Activated CD4-positive, alpha-beta T cell treated with anti-CD3 and anti-CD28 coated beads for 24 hours (primary cell): Measurements from ENCODE around the gene DUSP23.
A peak's percentile ranks its signal among the peaks of the same experiment; 100 is the strongest.

Experiments
- DNase-seq, 2 donors: peaks; one replicate each; pipeline ENCODE4 v3.0.0-alpha.2; 2020; ENCODE audit warnings: low read depth in 2 of 2

DUSP23 gene

DNA sequence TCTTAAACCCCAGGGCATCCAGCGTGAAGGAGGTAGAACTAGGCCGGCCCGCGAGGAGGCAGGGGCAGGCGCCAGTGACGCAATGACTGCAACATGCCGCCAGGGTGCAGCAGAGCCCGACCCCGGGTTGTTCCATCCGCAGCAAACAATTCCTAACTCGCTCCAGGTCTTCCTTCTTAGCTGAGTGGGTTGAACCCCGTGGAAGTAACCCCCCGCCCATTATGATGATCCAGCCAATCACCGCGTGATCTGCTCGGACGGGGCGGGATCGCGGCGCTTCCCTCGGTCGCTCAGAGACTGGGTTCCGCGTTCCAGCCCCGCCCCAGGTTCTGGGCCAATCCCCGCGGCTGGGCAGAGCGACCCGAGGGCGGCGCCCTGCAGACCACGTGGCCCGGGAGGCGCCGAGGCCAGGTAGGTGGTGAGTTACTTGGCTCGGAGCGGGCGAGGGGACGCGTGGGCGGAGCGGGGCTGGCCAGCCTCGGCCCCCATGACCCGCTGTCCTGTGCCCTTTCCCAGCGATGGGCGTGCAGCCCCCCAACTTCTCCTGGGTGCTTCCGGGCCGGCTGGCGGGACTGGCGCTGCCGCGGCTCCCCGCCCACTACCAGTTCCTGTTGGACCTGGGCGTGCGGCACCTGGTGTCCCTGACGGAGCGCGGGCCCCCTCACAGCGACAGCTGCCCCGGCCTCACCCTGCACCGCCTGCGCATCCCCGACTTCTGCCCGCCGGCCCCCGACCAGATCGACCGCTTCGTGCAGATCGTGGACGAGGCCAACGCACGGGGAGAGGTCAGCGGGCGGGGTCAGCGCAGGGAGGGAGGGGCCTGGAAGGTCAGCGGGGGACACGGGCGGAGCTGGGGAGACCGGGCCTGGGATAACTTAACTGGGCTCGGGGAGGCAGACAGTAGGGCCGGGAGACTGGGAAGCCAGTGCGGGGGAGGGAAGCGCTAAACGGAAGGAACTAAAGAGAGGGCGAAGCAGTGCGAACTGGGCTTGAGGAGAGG is at the start of gene DUSP23:
Gene DUSP23, plus strand, starts transcription at position 380 of the 1,000 bp plus-strand sequence. Its CDS starts 139 bp downstream, at position 519.
- peak; percentile 89 to 92 for DNase-seq

DNA sequence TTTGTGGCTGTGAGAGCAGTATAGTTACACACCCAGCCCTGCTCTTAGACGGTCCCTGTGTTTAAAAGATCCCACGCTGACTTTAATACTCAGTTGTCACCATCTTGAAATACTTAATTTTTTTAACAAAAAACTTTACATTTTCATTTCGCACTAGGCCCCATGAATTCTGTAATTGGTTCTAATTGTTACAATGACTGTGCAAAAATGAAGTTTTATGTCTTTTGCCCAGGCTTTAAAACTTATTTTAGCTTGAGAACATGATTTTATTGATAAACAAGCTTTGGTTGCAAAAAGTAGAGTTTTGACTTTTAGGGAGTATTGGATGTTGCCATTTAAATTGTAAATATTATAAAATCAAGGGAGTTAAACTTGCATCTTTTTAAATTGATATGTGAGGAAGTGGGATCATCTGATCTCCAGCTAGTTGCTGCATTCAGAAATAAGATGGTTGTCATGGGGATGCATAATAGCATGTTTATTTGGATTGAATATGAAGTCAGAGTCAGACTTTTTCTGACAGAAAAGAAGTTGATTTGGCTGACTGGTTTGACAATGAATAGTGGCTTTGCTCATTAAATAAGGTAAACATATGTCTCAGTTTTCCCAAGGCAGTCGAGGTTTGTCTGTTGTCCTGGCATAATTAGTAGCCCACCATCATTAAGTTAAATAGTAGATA is 43.4 kb upstream of the DUSP23 start:
- DNase-seq = no peak

DNA sequence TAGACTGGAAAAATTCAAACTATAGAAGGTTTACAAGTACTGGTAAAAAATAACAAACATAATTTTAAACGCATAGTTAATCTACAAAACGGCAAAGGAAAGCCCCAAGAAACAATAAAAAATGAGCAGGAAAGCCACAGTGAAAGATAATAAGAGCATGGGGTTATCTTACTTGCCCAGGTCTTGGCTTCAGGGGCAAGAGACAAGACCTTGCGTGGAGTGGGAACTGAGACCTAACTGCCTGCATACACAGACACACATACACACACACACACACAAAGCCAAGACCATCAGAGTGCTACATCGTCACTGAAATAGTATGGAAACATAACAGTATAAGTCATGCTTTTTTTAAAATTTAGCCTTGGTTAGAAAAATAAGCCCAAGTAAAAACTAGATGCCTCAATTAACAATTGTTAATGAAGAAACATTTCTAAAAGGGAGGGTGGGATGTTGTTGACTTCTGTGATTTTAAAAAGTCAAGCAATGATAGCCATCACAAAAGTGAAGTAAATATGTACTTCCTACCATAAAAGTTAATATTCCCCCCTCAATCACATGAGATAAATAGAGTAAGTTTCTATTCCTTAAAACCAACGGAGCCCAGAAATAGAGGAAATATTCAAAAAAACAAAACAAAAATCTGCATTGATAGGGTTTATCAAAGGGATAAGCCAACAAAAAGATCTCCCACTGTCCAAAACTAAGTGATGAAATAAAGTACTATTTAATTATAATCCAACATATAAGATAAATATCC is 36.9 kb upstream of the DUSP23 start:
- DNase-seq = no peak

GRCh38 chr1:159746666-159747065 is 34.1 kb upstream of the DUSP23 start:
- no peak for DNase-seq

- no peak for DNase-seq
Measured at GRCh38 chr1:159748370-159748769, 32.4 kb upstream of the DUSP23 start.

GRCh38 chr1:159749630-159750029 is 31.1 kb upstream of the DUSP23 start:
- no peak for DNase-seq

DNA sequence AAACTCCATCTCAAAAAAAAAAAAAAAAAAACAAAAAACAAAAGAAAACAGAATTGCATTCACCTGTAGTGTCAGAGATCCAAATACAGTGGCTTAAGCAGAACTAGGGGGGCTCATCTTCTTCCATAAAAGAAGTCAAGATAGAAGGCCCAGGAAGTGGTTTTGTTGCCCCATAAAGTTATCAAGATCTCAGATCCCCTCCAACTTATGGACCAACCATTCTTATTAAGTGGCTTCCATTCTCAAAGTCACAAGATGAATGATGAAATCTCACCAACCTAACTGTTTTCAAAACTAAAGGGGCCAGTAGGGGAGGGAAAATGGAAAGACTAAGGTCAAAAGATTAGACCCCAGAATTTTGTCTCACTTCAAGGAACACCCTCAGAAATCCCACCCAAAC is 30.1 kb upstream of the DUSP23 start:
- DNase-seq = no peak

DNA sequence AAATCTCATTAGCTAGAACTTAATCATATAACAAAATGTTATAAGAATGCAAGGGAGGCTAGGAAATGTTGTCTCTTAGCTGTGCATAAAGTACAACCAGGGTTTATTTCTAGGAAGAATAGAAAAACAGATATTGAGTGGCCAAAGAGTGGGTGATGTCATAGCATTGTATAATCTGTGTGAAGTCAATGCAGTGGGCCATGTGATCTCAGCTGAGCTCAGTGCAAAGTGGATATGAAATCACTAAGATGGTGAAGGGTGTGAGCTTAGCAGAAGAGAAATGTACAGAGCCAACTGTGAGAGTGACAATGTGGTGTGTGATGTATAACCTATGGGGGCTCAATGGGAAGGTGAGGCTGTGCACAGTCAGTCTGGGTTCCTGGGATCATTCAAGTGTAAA is 29.7 kb upstream of the DUSP23 start:
- DNase-seq = no peak

GRCh38 chr1:159752135-159752580 is 28.6 kb upstream of the DUSP23 start:
- DNase-seq = no peak

DNA sequence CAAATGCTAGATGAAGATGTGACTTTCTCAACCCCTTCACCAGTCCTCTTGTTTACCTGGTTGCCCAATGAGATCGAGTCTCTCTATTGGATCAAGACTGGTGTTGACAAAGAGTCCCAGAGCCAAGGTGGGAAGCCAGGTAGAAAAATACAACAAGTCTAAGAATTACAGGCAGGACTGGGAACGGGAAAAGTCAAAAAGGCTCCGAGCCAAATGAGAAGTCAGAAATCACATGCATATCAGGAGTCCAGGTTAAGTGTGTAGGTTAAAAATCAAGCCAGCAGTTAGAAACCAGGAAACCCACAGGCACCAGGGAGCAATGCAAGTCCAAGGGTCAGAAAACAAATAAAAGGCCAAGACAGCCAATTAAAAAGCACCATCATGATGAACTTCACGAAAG is 27.4 kb upstream of the DUSP23 start:
- DNase-seq = no peak

- DNase-seq = no peak
Measured at GRCh38 chr1:159755451-159756007, 25.2 kb upstream of the DUSP23 start.

DNA sequence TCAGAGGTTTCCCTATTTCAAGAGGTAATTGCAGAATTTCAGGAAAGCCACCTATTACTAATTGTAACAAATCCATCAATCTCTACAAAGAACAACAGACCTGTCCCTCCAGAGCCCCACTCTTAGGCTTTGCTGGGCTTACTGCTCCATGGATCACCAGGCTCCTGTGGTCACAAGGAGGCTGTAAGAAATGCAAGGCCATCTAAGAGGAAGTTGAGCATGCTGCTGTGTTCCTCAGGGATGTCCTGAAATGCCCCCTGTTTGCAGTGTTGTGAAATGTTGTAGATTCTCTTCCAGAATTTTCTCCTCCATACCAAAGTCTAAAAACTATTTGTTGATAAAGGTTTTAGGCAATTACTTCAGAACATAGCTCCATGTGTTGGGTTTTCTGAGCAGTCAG is 24.4 kb upstream of the DUSP23 start:
- DNase-seq = no peak

DNA sequence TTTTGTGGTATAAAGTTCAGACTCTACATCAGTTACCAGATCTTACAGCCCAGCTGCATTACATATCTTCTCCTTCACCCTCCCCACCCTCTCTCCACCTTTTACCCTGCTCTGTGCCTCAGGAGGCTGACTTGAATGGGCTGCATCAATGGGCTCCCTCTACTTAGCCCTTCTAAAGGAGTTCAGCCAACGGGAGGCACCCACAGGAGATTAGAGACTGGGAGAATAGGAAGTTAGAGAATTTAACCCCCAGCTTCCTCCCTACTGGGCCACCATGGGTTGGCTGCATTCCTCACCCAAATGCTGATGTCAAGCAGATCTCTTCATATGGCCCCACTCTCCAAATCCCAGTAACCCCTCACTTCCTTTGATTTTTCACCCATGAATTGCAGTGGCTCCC is 17.1 kb upstream of the DUSP23 start:
- no peak for DNase-seq

GRCh38 chr1:159765806-159766205 is 15.0 kb upstream of the DUSP23 start:
- DNase-seq = no peak

DNA sequence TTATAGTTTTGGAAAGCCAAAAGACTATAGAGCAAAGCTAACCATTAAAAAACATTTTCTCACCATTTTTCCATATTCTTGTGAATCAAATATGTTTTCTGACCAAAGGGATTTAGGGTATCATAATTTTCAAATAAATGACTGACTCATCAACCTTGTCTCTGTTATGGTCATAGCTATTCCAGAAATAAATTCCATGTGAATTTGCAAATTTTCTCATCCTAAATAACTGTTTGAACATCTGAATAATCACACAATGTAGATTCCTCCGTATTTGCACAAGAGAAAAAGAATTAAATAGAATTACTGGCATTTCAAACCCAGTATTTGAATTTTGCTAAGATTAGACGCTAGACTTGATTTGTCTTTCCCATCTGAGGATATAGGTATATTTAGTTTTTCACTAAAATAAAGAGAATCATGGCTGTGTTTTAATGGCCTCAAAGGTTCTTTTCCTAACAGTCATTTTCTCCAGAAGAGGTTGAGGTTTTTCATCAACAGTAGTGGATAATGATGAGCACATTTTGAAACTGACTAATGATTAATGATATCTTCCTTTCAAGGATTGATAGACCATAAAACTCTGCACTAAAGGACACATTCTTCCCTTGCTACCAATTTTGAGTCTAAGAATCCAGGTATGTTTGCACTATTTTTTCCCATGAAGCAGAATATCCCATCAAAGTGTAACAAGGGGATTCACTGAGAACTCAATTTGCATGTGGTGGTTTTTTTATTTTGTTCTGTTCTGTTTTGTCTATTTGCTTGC is 9.5 kb upstream of the DUSP23 start:
- DNase-seq = no peak

GRCh38 chr1:159774465-159774864 is 6.3 kb upstream of the DUSP23 start:
- DNase-seq = no peak

- DNase-seq = no peak
Measured at GRCh38 chr1:159775716-159776115, 5.0 kb upstream of the DUSP23 start.

GRCh38 chr1:159778266-159778665 is 2.5 kb upstream of the DUSP23 start:
- DNase-seq = no peak

- no peak for DNase-seq
Measured at GRCh38 chr1:159779403-159779851, 1.3 kb upstream of the DUSP23 start.

GRCh38 chr1:159781992-159782391 is 1.2 kb downstream of the DUSP23 start:
- no peak for DNase-seq

GRCh38 chr1:159783724-159784123 is 3.0 kb downstream of the DUSP23 start:
- no peak for DNase-seq
